NCI-H510A (cell line): ENCODE measurements around the gene SEMA4D.

Experiments
- DNase-seq: peaks from one replicate; lab custom pipeline; 2025; lab: John Stamatoyannopoulos, UW

SEMA4D gene

GRCh38 chr9:89428901-89429890 is 68.7 kb downstream of the SEMA4D start:
- DNase-seq = no peak

GRCh38 chr9:89428222-89428761 is 69.6 kb downstream of the SEMA4D start:
- no peak for DNase-seq

- DNase-seq = no peak
Measured at GRCh38 chr9:89427621-89428221, 70.2 kb downstream of the SEMA4D start.

GRCh38 chr9:89426384-89426961 is 71.4 kb downstream of the SEMA4D start:
- DNase-seq = no peak

- no peak for DNase-seq
Measured at GRCh38 chr9:89425921-89426383, 72.0 kb downstream of the SEMA4D start.

GRCh38 chr9:89425024-89425805 is 72.7 kb downstream of the SEMA4D start:
- no peak for DNase-seq

- no peak for DNase-seq
Measured at GRCh38 chr9:89422151-89422975, 75.5 kb downstream of the SEMA4D start.

GRCh38 chr9:89421595-89421994 is 76.3 kb downstream of the SEMA4D start:
- DNase-seq = no peak

GRCh38 chr9:89420397-89421178 is 77.3 kb downstream of the SEMA4D start:
- no peak for DNase-seq

- DNase-seq = no peak
Measured at GRCh38 chr9:89419978-89420394, 77.9 kb downstream of the SEMA4D start.

- no peak for DNase-seq
Measured at GRCh38 chr9:89418882-89419640, 78.9 kb downstream of the SEMA4D start.

GRCh38 chr9:89418474-89418845 is 79.5 kb downstream of the SEMA4D start:
- no peak for DNase-seq

GRCh38 chr9:89417832-89418473 is 80.0 kb downstream of the SEMA4D start:
- DNase-seq = no peak

GRCh38 chr9:89414670-89415324 is 83.1 kb downstream of the SEMA4D start:
- DNase-seq = no peak

- DNase-seq = no peak
Measured at GRCh38 chr9:89413963-89414638, 83.8 kb downstream of the SEMA4D start.

GRCh38 chr9:89412951-89413350 is 85.0 kb downstream of the SEMA4D start:
- no peak for DNase-seq

GRCh38 chr9:89412541-89412940 is 85.4 kb downstream of the SEMA4D start:
- DNase-seq = no peak

- DNase-seq = no peak
Measured at GRCh38 chr9:89411759-89412158, 86.2 kb downstream of the SEMA4D start.
